Thyroid gland (tissue), 4 donors: Measurements from ENCODE around the gene VKORC1. TPM values are rescaled to one million over a fixed set of nuclear protein-coding genes. Genes with fewer than 3 reads are reported as not detected.

ENCODE experiments used
- DNase-seq, 2 donors: peaks; one replicate each; pipeline ENCODE4 v3.0.0-alpha.2; 2019
- H3K27ac ChIP-seq, 3 donors: fragments of 200-600 bp; sonication (generic); 1 replicate in 2 of 3; 2 replicates in 1 of 3; pipeline ENCODE4 v1.5.1; 2016 to 2019; ENCODE audit warnings: mild to moderate bottlenecking in 1 of 3, moderate library complexity in 1 of 3
- H3K27me3 ChIP-seq: fragments of 200-600 bp; sonication (generic); one replicate; pipeline ENCODE4 v1.5.1; 2019
- H3K36me3 ChIP-seq, 2 donors: fragments of 200-600 bp; sonication (generic); one replicate each; pipeline ENCODE4 v1.5.1; 2016 to 2019
- H3K4me1 ChIP-seq, 2 donors: fragments of 200-600 bp; sonication (generic); one replicate each; pipeline ENCODE4 v1.5.1; 2017 to 2019
- H3K4me3 ChIP-seq, 3 donors: fragments of 200-600 bp; sonication (generic); replicated peaks in 1 of 3; 1 replicate in 2 of 3; 2 replicates in 1 of 3; pipeline ENCODE4 v1.5.1; 2016; ENCODE audit warnings: mild to moderate bottlenecking in 1 of 3
- H3K9me3 ChIP-seq: fragments of 200-600 bp; sonication (generic); one replicate; pipeline ENCODE4 v1.5.1; 2017
- CTCF ChIP-seq, 6 experiments: fragments of 200-600 bp in 3 of 6; fragments of 450-650 bp in 3 of 6; sonication (generic) in 3 of 6; IDR thresholded peaks; one replicate each; pipeline ENCODE4 v1.5.1; 2016 to 2019; ENCODE audit warnings: antibody characterized with exemption in 6 of 6, mild to moderate bottlenecking in 2 of 6, inconsistent platforms in 1 of 6, moderate library complexity in 1 of 6
- POLR2A ChIP-seq, 2 donors: fragments of 450-650 bp; IDR thresholded peaks; one replicate each; pipeline ENCODE4 v1.6.1; 2017; ENCODE audit warnings: antibody characterized with exemption in 2 of 2, mild to moderate bottlenecking in 2 of 2, moderate library complexity in 1 of 2
- WGBS, 2 donors: methylation state at CpG; one replicate each; pipeline ENCODE4 v1.1.5; 2017; 5-methylcytosine and 5-hydroxymethylcytosine counted together
- intact Hi-C: fragments of 100-400 bp; cut with DNase I; formaldehyde crosslinking; loops from one replicate; pipeline ENCODE4 v1.15.1; 2023
- total RNA-seq, 4 donors: library from RNA; depleted of rRNA; stranded (reverse); fragments of >200 nt; gene quantifications; one replicate each; pipeline ENCODE4 v1.2.3, GENCODE V29; 2016

The VKORC1 gene
- total RNA-seq, 4 donors from 2014 or later: 58.7 to 145 (median 104) TPM

- intact Hi-C loops: no loop called here
- DNase-seq: no peak
- no peak for TF ChIP-seq POLR2A (IDR thresholded peaks at IDR 0.05)
- no peak for TF ChIP-seq CTCF (IDR thresholded peaks at IDR 0.05)
- no peaks in the 10 kb centered on the region for H3K27me3 ChIP-seq
- peaks cover 11 to 17% of the 10 kb centered on the region in 2 donors for H3K4me1 ChIP-seq
- H3K4me3 ChIP-seq: no peak overlapping the region
- H3K36me3 ChIP-seq: peaks cover 17 to 23% of the 10 kb centered on the region in 2 donors
- H3K9me3 ChIP-seq: no peaks in the 10 kb centered on the region
- H3K27ac ChIP-seq: peak overlapping the region in 1 of 3 donors; percentile 30
- WGBS, 2 donors: 79% methylated on average over 3 to 5 of the region's 5 CpGs
These were observed 18.8 kb upstream of the VKORC1 start for GRCh38 chr16:31113121-31114120.

- Histone ChIP-seq H3K36me3 (peaks cover 17 to 23% of the 10 kb centered on the region in 2 donors), H3K27me3 (no peaks in the 10 kb centered on the region), H3K4me1 (peaks cover 13 to 15% of the 10 kb centered on the region in 2 donors), H3K4me3 (no peak overlapping the region), H3K9me3 (no peaks in the 10 kb centered on the region), H3K27ac (peak overlapping the region in 1 of 3 donors; percentile 30)
- no peak for TF ChIP-seq CTCF (IDR thresholded peaks at IDR 0.05)
- no peak for TF ChIP-seq POLR2A (IDR thresholded peaks at IDR 0.05)
- DNase-seq: no peak
- WGBS, 2 donors: 82 to 96% methylated on average over 2 of the region's 2 CpGs
- intact Hi-C loops: no loop called here
These were observed 18.1 kb upstream of the VKORC1 start for GRCh38 chr16:31112711-31113110.

- Histone ChIP-seq H3K36me3 (peaks cover 17 to 23% of the 10 kb centered on the region in 2 donors), H3K9me3 (no peaks in the 10 kb centered on the region), H3K4me1 (peaks cover 13 to 14% of the 10 kb centered on the region in 2 donors), H3K27me3 (no peaks in the 10 kb centered on the region), H3K4me3 (no peak overlapping the region), H3K27ac (no peak overlapping the region)
- intact Hi-C loops: no loop called here
- no peak for DNase-seq
- TF ChIP-seq CTCF (IDR thresholded peaks at IDR 0.05) (no peak), POLR2A (IDR thresholded peaks at IDR 0.05) (no peak)
- 90 to 95% methylated on average over 18 to 19 of the region's 23 CpGs for WGBS, 2 donors
These were observed 17.4 kb upstream of the VKORC1 start for GRCh38 chr16:31111881-31112466.

GRCh38 chr16:31110106-31111034, 15.8 kb upstream of the VKORC1 start:
- Histone ChIP-seq H3K27ac (no peak overlapping the region), H3K9me3 (no peaks in the 10 kb centered on the region), H3K4me1 (peaks cover 16 to 18% of the 10 kb centered on the region in 2 donors), H3K36me3 (peaks cover 17 to 23% of the 10 kb centered on the region in 2 donors), H3K27me3 (no peaks in the 10 kb centered on the region), H3K4me3 (no peak overlapping the region)
- intact Hi-C loops: no loop called here
- TF ChIP-seq CTCF (IDR thresholded peaks at IDR 0.05) (no peak), POLR2A (IDR thresholded peaks at IDR 0.05) (no peak)
- WGBS, 2 donors: 89 to 95% methylated on average over 21 to 23 of the region's 26 CpGs
- DNase-seq: no peak
